Measurements from ENCODE around the gene ESPL1. TPM values are rescaled to one million over a fixed set of nuclear protein-coding genes. Genes with fewer than 3 reads are reported as not detected.

Gene ESPL1
- total RNA-seq, 4 donors from 2014 or later, result 0.13 to 1.5 (median 0.52) TPM

- Histone ChIP-seq H3K27ac (no peak overlapping the region), H3K4me3 (replicated peaks in 1 of 3) (no peak overlapping the region), H3K9me3 (no peaks in the 10 kb centered on the region), H3K36me3 (no peaks in the 10 kb centered on the region), H3K4me1 (no peaks in the 10 kb centered on the region), H3K27me3 (no peaks in the 10 kb centered on the region)
- intact Hi-C loops (cut with DNase I), result no loop called here
- WGBS, 2 donors, result 52 to 68% methylated on average over 6 of the region's 6 CpGs
- DNase-seq, result no peak
- TF ChIP-seq CTCF (IDR thresholded peaks at IDR 0.05), result no peak
Observed at GRCh38 chr12:53338916-53339315, 70.8 kb downstream of the ESPL1 start.

GRCh38 chr12:53340398-53340797 lies 72.3 kb downstream of the ESPL1 start:
- Histone ChIP-seq H3K4me1 (peaks cover 3 to 9% of the 10 kb centered on the region in 2 donors), H3K9me3 (no peaks in the 10 kb centered on the region), H3K27ac (no peak overlapping the region), H3K27me3 (no peaks in the 10 kb centered on the region), H3K4me3 (replicated peaks in 1 of 3) (no peak overlapping the region), H3K36me3 (no peaks in the 10 kb centered on the region)
- intact Hi-C loops (cut with DNase I), result no loop called here
- TF ChIP-seq CTCF (IDR thresholded peaks at IDR 0.05), result no peak
- no peak for TF ChIP-seq POLR2A (IDR thresholded peaks at IDR 0.05)
- WGBS, 2 donors, result 79 to 93% methylated on average over 9 of the region's 9 CpGs
- no peak for DNase-seq

Other genes starting within 250 kb of the ESPL1 start
- 100 to 1,000 TPM in 3 of 4 donors, 10 to 100 TPM in 1; 86.7 to 179 (median 114) TPM for gene TNS2, start 218.2 kb upstream of the ESPL1 start, total RNA-seq
- 10 to 100 TPM; 37.8 to 82.7 (median 58.9) TPM for gene SPRYD3, start 188.9 kb upstream of the ESPL1 start, total RNA-seq
- gene IGFBP6, start 170.6 kb upstream of the ESPL1 start, total RNA-seq, result 100 to 1,000 TPM in 3 of 4 donors, 10 to 100 TPM in 1; 76.6 to 363 (median 186) TPM
- under 1 TPM in 1 of 4 donors, not detected in 3; 0.40 TPM for gene SOAT2, start 164.8 kb upstream of the ESPL1 start, total RNA-seq
- gene ZNF740, start 87.6 kb upstream of the ESPL1 start, total RNA-seq, result 10 to 100 TPM; 16.5 to 22.8 (median 20.6) TPM
- gene CSAD, start 87.4 kb upstream of the ESPL1 start, total RNA-seq, result 10 to 100 TPM; 20.6 to 39.7 (median 25.2) TPM
- 10 to 100 TPM in 1 of 4 donors, 1 to 10 TPM in 3; 3.2 to 15.6 (median 4.9) TPM for gene ITGB7, start 61.0 kb upstream of the ESPL1 start, total RNA-seq
- 10 to 100 TPM; 13.6 to 27.7 (median 23.8) TPM for gene RARG, start 36.1 kb upstream of the ESPL1 start, total RNA-seq
- gene PFDN5, start 27.2 kb downstream of the ESPL1 start, total RNA-seq, result 1,000 to 10,000 TPM in 1 of 4 donors, 100 to 1,000 TPM in 3; 656 to 1,200 (median 763) TPM
- gene MYG1, start 31.4 kb downstream of the ESPL1 start, total RNA-seq, result 10 to 100 TPM; 36.7 to 63.8 (median 51.6) TPM
- 10 to 100 TPM; 45.6 to 67.6 (median 47.2) TPM for gene AAAS, start 53.3 kb downstream of the ESPL1 start, total RNA-seq
- not detected for gene SP7, start 68.1 kb downstream of the ESPL1 start, total RNA-seq
- gene SP1, start 111.9 kb downstream of the ESPL1 start, total RNA-seq, result 10 to 100 TPM; 55.9 to 73.1 (median 67.7) TPM
- gene AMHR2, start 155.6 kb downstream of the ESPL1 start, total RNA-seq, result under 1 TPM in 1 of 4 donors, not detected in 3; 0.40 TPM
- 10 to 100 TPM; 51.6 to 83.6 (median 68.9) TPM for gene PRR13, start 173.4 kb downstream of the ESPL1 start, total RNA-seq
- gene PCBP2, start 183.8 kb downstream of the ESPL1 start, total RNA-seq, result 100 to 1,000 TPM; 493 to 555 (median 514) TPM
- gene MAP3K12, start 231.2 kb downstream of the ESPL1 start, total RNA-seq, result 10 to 100 TPM in 2 of 4 donors, 1 to 10 TPM in 2; 5.2 to 12.9 (median 10.6) TPM
- 10 to 100 TPM; 31.2 to 44.8 (median 34.7) TPM for gene TARBP2, start 233.0 kb downstream of the ESPL1 start, total RNA-seq
- not detected for gene NPFF, start 239.2 kb downstream of the ESPL1 start, total RNA-seq